GM12801 (cell line): ENCODE measurements around the gene HLF.

Experiments used
- TF ChIP-seq, protein P1 (sequence below): IDR thresholded peaks from one replicate; pipeline ENCODE4 v1.5.1; 2011; ENCODE audit warnings: control low read depth; ENCODE audit not compliant: insufficient read length; ENCODE audit errors: extremely low read depth

Gene HLF

DNA sequence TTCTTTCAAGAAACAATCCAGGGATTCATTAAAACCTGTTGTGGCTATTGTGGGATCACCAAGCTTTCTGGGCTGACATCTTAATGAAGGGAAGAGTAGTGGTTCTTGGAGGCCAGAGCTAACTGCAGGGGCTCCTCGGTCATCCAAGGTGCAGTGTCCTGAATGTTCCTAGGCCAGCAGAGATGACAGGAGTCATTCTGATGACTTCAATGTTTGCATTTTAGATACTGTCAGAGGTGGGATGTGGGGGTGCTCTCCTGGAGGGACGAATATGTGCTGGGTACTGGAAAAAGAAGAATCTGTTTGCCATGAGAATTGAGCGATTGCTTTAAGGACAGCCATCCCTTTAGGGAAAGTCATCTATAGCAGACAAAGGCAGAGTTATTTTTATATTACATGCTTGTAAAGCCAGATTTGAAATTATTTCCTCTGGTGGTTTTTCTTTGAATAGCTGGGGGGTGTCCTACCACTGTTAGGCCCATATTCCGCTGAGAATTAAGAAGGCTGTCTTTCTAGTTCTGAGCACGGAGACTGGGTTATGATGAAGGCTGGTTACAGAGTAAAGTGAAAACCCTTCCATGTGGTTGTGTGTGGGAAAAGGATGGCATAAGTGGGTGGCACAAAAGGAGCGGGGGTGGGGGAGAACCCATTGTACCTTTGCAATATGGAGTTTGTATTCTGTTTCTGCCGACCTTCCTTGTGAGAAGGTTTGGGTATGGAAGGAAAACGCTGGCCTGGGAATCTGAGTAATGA lies 7.4 kb downstream of the HLF start:
- TF ChIP-seq, protein P1, sequence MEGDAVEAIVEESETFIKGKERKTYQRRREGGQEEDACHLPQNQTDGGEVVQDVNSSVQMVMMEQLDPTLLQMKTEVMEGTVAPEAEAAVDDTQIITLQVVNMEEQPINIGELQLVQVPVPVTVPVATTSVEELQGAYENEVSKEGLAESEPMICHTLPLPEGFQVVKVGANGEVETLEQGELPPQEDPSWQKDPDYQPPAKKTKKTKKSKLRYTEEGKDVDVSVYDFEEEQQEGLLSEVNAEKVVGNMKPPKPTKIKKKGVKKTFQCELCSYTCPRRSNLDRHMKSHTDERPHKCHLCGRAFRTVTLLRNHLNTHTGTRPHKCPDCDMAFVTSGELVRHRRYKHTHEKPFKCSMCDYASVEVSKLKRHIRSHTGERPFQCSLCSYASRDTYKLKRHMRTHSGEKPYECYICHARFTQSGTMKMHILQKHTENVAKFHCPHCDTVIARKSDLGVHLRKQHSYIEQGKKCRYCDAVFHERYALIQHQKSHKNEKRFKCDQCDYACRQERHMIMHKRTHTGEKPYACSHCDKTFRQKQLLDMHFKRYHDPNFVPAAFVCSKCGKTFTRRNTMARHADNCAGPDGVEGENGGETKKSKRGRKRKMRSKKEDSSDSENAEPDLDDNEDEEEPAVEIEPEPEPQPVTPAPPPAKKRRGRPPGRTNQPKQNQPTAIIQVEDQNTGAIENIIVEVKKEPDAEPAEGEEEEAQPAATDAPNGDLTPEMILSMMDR, result no peak

DNA sequence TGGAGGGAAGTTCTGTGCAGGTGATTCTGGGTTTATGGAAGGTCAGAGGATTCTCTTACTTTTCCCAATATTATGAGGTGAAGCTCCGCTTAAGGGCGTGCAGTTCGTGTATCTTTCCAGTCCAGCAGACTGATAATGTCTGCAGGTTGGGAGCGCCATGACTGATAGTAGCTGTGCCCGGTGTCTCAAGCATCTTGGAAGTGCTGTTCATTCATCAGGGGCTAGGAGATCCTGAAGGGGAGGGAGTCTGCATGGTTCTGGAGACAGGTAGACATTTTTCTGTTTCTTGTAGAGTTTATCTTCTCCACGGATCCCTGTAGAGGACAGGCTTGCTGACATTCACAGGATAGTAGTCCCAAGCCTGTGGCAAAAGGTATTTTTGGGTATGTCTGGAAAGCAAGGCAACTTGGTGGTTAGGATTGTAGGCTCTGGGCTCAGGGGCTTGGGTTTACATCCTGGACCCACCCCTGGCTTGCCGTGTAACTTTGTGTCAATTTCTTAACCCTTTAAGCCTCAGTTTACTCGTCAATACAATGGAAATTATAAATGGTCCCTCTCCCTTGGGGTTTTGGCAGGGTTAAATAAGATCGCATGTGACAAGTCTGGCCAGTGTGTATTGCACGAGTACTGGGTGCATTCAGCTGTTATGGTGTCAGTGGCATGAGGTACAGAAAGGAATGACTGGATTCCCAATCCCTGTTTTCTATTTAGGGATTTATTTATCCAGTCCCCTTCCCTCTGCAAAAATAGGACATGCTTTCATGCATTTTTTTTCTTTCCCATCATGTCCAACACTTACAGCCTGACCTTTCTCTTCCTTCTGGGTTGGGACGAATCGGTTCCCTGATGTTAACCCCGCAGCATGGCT lies 8.2 kb downstream of the HLF start:
- TF ChIP-seq, protein P1, result no peak

DNA sequence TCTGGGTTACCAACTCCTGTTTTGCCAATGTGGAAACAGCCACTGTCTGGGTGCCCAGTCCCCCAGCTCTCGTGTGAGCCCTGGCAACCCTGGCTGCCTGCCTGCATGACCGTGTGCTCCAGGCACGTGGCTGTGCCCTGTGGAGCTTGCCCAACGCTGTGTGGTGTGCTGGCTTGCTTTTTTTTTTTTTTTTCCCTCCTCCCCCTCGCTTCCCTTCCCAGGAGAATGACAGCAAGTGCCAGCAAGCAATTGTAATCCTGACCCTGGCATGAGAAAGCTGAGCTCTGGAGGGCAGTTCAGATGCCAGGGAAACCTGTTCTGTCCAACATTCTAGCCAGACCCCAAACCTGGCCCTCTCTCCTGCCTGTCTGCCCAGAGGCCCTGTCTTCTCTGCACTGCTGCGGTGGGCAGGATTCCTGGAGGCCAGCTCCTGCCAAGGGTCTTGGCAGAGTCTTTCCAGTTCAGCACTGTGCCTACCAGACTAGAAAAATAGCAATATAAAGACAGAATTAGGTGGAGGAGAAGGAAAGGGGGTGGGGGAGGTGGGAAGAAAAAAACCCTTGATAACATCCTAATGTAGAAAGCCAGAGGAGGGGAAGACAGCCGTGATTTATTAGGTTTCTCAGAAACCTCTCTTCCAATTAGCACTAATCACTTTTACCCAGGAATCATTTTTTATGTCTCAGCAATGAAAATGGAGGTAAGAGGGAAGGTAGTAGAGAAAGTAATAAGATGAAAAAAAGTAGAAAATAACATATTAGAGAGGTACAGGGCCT lies 9.0 kb downstream of the HLF start:
- TF ChIP-seq, protein P1, result no peak

DNA sequence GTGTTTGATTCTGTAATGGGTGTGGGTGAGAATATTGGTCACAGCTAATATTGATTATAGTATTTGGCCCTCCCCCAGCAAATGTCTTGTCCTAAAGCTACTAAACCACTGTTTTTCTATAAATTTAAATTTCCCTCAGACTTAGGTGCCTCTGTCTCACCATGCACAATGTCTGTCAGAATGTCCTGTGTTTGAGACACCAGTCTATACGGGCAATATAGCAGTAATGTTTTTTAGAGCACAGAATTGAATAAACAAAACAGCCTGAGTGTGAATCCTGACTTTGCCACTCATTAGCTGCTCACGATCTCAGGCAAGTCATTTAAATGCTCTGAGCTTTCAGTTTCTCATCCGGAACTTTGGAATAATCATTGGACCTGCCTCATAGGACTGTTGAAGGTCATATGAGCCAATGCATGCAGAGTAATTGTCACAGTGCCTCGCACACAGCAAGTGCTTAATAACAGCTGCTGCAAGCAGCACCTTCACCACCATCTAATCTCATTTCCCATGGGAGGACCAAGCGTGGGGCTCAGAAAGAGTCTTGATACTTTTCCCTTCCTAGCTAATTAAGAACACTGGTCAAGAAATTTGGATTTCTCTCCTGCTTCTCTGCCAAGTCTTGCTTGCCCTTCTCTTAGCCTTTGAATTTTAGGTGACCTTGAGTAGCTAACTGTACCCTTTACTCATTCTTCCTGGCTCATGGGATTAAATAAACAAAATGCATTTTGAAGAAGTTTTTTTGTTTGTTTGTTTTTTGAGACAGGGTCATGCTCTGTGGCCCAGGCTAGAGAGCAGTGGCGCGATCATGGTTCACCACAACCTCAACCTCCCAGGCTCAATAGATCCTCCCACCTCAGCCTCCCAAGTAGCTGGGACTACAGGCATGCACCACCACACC lies 9.8 kb downstream of the HLF start:
- TF ChIP-seq, protein P1, result no peak

DNA sequence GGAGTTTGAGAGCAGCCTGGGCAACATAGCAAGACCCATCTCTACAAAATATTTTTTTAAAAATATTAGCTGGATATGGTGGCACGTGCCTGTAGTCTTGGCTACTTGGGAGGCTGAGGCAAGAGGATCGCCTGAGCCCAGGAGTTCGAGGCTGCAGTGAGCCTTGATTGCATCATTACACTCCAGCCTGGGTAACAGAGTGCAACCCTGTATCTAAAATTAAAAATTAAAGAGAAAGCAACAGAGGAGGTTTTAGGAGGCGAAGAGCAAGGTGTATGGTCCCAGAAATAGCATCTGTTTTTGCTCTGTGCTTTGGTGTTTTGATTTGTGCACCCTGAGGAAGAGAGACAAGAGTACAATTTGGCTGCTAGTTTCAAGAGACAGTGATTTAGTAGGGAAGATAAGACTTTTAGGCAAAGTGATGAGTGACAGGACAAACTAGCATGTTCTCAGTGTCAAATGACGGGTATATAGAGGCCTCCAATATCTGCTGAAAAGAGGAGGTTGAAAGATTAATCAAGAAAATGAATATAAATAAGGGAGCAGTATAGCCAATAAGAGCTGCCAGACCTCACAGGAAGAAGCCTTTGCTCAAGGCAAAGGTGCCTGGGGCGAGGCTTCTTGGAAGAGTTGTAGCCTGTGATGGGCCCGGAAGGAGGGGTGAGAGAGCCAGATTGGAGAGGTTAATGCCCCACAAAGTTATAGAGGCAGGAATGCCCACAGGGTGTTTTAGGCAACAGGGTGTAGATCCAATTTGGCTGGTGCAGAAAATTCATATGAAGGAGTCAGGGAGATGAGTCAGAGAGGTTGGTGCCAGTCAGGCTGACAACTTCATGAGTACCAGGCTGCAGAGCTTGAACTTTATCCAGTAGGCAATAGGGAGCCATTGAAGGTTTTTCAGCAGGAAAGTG lies 11.4 kb downstream of the HLF start:
- TF ChIP-seq, protein P1, result no peak
